NOMO-1 treated with DMSO at 0.1 percent for 48 hours (cell line): ENCODE measurements around the gene DCUN1D3.
"Not testable (repeated sequence)": the region's sequence is repeated elsewhere in the genome, so short reads cannot be mapped to it uniquely, and the experiment has no call there.

Experiments used
- DNase-seq: peaks from one replicate; lab custom pipeline; 2025; ENCODE audit not compliant: unreplicated experiment; lab: John Stamatoyannopoulos, UW

The DCUN1D3 gene

GRCh38 chr16:20900299-20901067 lies at the start of gene DCUN1D3, which contains the start of gene LYRM1:
DCUN1D3 (minus strand) TSS chr16:20900358; CDS start chr16:20862538, 37,820 bp downstream.
LYRM1 (plus strand) TSS chr16:20900771; CDS start chr16:20915556, 14,785 bp downstream.
- peak; percentile 94 for DNase-seq

DNA sequence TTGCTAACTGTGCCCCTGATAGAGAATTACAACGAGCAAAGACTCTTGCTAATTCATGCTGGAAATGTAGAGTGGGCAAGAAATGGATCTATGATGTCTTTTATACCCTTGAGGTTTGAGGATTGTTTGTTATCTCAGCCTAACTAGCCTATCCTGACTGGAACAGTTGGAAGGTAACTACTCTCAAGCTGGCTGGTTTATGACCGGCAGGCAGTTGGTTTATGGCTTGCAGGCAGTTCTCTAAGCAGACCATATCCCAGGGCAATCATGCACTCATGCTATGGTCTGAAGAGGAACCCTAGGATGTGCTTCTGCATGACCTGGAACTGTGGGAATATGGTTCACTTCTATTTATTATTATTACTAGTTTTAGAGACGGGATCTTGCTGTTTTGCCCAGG lies 49.5 kb upstream of the DCUN1D3 start:
- DNase-seq: no peak

- no peak for DNase-seq
Observed at GRCh38 chr16:20948444-20948843, 48.3 kb upstream of the DCUN1D3 start.

GRCh38 chr16:20946015-20946629 lies 46.0 kb upstream of the DCUN1D3 start:
- no peak for DNase-seq

- DNase-seq: not testable (repeated sequence)
Observed at GRCh38 chr16:20945575-20945875, 45.4 kb upstream of the DCUN1D3 start.

GRCh38 chr16:20944861-20945574 lies 44.9 kb upstream of the DCUN1D3 start:
- DNase-seq: no peak

DNA sequence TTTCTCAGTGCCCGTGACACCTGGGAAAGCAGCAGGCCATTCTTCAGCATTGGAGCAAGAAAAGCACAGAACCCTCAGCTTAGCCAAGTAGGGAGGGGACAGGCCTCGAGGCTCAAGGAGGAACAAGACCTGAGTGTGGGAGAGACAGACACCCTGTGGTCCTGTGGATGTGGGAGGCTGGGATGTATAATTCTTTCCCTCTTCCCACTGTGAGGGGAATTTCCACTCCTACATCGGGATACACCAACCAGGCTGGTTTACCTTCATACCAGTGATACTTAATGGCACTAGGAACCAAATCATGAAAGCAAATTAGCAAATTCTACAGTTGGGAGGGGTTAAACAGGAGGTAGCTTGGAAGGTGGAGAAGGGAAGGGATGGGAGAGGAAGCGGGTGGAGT lies 42.1 kb upstream of the DCUN1D3 start:
- DNase-seq: no peak

GRCh38 chr16:20941636-20941926 lies 41.4 kb upstream of the DCUN1D3 start:
- DNase-seq: no peak

- DNase-seq: peak; percentile 60
Observed at GRCh38 chr16:20940871-20941635, 40.9 kb upstream of the DCUN1D3 start.

GRCh38 chr16:20939611-20940010 lies 39.5 kb upstream of the DCUN1D3 start:
- DNase-seq: no peak

- no peak for DNase-seq
Observed at GRCh38 chr16:20938426-20938825, 38.3 kb upstream of the DCUN1D3 start.

DNA sequence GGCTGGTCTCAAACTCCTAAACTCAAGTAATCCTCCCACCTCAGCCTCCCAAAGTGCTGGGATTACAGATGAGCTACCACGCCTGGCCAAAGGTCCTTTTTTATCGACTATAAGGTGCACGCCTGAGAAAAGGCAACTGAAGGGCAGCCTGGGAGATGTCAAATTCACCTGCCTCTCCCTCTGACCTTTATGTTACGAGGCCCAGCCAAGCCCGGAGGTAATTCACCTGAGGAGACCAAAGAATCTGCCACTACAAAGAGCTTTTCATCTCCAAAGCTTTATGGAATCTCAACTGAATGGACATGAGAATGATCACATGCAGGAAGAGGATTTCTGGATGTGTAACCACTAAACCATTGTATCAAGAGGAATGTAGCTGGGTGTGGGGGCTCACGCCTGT lies 37.6 kb upstream of the DCUN1D3 start:
- DNase-seq: no peak

DNA sequence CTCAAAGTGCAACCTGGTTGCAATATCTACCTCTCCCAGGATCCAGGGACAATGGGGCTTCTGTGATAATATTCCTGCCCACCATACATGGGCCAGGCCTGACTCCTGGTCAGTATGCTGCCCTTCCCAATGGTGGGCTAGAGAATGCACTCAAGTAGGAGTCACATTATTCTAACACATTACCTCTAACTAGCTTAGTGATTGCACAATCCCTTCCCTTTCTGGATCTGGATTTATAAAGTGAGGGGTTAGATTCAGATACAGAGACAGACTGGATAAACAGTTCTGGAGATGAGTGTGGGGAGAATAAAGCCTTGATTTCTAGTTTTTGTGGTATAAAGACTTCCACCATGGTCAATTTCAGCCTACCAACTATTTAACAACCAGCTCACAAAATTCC lies 33.4 kb upstream of the DCUN1D3 start:
- no peak for DNase-seq

GRCh38 chr16:20931066-20931600 lies 31.0 kb upstream of the DCUN1D3 start:
- no peak for DNase-seq

DNA sequence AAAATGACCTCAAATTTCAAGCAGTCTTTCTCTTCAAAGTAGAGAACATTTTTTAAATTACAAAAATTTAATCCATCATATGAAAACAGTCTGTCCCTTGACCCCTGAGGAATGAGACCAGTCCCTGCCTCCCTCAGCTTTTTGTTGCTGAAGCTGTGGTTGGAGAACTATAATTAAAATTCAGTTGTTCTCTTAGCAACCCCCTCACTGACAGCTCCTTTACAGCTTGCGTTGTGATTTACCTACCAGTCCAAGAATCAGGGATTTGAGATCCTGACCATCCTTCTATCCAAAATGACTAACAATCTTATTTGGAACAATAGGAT lies 30.2 kb upstream of the DCUN1D3 start:
- no peak for DNase-seq

DNA sequence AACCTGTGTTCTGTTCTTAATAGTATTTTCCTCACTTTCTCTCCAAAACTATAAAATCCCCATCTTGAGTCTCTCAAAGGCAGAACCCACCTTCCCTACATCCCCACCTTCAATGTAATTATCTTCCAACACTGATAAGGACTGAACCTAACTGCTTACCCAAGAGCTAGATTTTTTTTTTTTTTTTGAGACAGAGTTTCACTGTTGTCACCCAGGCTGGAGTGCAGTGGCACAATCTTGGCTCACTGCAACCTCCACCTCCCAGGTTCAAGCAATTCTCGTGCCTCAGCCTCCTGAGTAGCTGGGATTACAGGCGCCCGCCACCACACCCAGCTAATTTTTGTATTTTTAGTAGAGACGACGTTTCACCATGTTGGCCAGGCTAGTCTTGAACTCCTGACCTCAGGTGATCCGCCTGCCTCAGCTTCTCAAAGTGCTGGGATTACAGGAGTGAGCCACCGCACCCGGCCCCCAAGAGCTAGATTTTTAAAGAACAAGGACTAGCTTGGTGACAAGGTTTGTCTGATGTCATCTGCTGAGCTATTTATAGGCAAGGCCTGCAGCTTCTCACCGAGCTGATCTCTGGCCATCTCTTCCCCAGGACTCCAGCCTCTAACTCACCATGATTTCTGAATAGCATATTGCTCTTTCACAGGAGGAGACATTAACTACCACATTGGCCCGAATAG lies 29.7 kb upstream of the DCUN1D3 start:
- DNase-seq: not testable (repeated sequence)

DNA sequence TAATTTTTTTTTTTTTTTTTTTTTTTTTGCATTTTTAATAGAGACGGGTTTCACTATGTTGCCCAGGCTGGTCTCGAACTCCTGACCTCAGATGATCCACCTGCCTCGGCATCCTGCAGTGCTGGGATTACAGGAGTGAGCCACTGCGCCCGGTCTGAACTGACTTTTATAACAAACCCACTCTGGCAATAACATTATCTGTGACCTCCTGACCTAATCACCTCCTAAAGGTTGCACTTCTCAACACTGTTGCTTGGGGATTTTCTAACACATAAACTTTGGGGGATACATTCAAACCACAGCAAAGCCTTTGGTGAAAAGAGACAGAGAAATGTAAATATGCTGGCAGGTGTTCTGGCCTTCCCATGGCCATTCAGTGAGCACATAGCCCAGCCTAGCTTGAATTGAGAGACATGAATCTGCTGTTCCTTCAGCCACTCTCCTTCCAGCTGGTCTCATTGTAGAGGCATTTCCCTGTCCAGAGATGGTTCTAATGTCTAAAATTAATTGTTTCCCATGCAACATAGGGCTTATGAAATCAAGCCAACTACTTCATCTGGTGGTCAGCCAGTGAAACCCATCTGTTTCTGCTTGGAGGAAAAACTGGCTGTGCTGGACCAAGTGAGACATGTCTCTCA lies 28.7 kb upstream of the DCUN1D3 start:
- no peak for DNase-seq

DNA sequence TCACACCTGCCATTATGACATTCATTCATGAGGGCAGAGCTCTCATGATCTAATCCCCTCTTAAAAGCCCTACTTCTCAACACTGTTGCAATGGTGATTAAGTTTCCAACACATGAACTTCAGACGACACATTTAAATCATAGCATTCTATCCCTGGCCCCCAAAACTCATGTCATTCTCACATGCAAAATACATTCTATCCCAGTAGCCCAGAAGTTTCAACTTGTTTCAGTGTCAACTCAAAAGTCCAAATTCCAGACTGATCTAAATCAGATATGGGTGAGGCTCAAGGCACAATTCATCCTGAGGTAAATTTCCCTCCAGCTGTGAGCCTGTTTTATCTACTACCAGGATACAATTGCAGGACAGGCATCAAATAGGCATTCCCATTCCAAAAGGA lies 25.6 kb upstream of the DCUN1D3 start:
- no peak for DNase-seq

DNA sequence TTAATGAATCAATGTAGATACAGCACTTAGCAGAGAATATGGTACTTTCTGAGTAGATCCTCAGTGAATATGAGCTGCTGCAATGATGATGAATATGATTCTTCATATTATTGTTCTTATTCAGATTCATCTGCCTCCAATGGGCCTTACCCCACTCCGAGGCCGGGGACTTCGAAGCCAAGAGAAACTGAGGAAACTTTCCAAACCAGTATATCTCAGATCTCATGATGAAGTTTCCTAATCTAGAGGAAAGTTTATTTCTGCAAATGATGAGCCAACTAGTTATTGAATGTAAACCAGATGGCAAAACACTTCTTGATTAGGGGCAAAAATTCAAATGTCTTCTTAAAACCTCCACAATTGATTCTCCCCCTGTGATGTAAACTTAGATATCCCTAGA lies 23.7 kb upstream of the DCUN1D3 start:
- DNase-seq: no peak

GRCh38 chr16:20920799-20921198 lies 20.6 kb upstream of the DCUN1D3 start:
- no peak for DNase-seq
